NCI-H2196 treated with DMSO at 0.1 percent for 48 hours (cell line): Measurements from ENCODE around the gene SEMA6A.

ENCODE experiments used
- DNase-seq: peaks from one replicate; lab custom pipeline; 2025; ENCODE audit not compliant: unreplicated experiment; lab: John Stamatoyannopoulos, UW

SEMA6A gene, protein sequence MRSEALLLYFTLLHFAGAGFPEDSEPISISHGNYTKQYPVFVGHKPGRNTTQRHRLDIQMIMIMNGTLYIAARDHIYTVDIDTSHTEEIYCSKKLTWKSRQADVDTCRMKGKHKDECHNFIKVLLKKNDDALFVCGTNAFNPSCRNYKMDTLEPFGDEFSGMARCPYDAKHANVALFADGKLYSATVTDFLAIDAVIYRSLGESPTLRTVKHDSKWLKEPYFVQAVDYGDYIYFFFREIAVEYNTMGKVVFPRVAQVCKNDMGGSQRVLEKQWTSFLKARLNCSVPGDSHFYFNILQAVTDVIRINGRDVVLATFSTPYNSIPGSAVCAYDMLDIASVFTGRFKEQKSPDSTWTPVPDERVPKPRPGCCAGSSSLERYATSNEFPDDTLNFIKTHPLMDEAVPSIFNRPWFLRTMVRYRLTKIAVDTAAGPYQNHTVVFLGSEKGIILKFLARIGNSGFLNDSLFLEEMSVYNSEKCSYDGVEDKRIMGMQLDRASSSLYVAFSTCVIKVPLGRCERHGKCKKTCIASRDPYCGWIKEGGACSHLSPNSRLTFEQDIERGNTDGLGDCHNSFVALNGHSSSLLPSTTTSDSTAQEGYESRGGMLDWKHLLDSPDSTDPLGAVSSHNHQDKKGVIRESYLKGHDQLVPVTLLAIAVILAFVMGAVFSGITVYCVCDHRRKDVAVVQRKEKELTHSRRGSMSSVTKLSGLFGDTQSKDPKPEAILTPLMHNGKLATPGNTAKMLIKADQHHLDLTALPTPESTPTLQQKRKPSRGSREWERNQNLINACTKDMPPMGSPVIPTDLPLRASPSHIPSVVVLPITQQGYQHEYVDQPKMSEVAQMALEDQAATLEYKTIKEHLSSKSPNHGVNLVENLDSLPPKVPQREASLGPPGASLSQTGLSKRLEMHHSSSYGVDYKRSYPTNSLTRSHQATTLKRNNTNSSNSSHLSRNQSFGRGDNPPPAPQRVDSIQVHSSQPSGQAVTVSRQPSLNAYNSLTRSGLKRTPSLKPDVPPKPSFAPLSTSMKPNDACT

DNA sequence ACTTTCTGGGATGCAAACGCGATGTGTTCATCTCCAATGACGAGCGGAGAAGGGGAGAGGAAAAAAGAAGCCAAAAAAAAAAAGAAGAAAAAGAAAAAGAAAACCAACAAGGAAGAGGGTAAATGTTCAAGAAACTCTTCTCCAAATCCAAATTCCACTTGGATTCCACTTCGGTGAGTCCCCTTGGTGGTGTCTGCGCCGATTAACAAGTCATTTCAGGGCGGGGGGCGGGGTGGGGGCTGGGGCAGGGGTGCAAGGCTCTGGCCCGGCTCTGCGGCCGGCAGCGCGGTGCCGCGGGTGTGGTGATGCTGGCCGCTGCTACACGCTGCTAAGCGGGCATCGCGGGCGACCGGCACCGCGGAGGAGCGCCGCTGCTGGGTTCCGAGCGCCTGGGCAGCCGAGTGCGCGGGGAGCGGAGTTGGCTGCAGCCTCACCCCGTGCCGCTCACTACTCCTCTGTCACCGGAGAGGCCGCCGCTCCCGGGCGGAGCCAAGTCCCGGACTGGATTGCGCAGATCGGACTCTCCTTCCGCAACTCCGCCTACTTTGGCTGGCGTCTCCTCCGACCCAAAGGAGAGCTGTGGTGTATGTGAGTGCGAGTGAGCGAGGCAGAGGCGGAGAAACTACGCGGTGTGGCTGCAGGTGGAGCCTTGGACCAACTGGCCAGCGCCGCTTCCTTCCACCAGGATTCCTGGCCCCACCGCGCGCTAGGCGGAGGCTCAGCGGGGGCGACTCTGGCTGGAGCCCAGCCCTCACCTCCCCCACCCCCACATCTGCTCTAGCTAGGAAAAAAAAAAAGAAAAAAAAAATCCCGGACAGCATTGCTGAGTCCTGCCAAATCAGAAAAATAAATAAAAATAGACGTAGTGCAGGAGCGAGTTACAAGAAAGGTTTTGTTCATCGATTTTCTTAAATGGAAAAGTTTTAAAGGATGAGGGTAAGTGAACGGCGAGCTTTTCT is at the start of gene SEMA6A:
TSS of gene SEMA6A (minus strand) at position 457 of the 959 bp plus-strand sequence. CDS start 69,879 bp downstream, outside the sequence.
- DNase-seq = no peak

GRCh38 chr5:116622375-116623050 is 47.9 kb upstream of the SEMA6A start:
- DNase-seq = no peak

GRCh38 chr5:116621599-116621998 is 47.0 kb upstream of the SEMA6A start:
- no peak for DNase-seq

GRCh38 chr5:116616876-116617275 is 42.3 kb upstream of the SEMA6A start:
- DNase-seq = no peak

GRCh38 chr5:116614603-116614920 is 39.9 kb upstream of the SEMA6A start:
- DNase-seq = no peak

- no peak for DNase-seq
Observed at GRCh38 chr5:116613445-116613844, 38.8 kb upstream of the SEMA6A start.

DNA sequence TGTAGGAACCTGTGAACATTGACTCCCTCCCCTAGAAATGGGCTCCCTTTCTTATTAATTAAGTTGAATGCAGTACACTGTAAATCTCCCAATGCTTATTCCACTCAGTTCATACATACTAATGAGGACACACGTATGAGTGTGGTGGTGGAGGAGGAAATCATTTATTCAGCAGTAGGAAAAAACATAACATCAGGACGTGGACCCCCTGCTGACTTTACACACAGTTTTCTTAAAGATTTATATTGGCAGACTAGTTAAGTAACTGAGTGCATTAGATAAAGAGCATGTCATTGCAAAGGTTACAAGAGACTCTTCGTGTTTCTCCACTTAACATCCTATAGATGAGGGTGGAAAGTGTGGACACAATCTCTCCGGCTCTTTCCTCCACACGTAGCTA is 37.8 kb upstream of the SEMA6A start:
- DNase-seq = no peak

DNA sequence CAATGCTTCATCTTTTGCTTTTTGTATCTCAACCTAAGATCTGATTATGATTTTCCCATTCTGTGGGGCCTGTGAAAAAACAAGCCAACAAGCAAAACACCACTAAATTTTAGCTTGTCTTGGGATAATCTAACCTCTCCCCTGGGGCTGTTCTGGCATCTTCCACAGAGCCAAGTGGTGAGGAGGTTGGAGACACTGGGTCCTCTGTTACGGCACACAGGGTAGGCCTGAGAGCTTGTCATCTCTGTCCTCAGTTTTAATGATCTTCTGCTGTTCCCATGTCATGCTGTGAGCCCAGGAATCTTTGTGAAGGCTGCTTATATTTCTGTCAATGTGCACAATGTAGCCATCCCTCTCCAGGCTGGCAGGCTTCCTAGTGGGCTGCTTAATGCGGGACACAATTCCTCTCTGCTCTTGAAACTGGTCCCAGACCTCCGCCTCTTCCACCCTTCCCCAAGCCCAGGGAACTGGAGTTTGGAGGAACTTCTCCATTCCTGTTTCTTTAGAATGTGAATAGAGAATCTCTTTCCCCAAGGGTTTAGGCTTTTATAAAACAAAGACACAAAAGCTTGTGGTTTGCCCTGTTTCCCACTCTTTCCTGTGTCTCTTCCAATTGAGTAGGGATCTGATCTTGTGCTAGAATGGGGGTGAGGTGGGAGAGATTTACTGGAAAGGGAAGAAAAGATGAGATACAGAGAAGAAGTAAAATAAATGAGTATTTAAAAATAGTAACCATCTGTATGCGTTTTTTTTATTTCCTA is 30.9 kb upstream of the SEMA6A start:
- no peak for DNase-seq

DNA sequence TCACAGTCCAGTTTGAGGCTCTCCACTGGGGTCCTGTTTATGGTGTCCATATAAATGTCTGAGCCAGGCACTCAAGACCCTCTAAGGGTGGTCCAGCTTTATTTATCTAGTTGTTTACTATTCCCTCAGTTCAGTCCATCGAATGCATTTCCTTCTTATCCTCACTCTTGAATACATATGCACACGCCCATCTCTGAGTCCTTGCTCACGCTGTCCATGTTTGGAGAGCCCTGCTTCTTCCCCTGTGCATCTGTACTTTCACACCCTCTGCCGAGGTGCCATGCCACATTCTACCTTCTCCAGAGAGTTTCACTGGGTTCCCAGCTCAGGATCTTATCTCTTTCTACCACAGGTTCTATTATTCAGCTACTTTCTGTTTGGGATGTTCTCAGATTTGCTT is 30.2 kb upstream of the SEMA6A start:
- DNase-seq = no peak

DNA sequence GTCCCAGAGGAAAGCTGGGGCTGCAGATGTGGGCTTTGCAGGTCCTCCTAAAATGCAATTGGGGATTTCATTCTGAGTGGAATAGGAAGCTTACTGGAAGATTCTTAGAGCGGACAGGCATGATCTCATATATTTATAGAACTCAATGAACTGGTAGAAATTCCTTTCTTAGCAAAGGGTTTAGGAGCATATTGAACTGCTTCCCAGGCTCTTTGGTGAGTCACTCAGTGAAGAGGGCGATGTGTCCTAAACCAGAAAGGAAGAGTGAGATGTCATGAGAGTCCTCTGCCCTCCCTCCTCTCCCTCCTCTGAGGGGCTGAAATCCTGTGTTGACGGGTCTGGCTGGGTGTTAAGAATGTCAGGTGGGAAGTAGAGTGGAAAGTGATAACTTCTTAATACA is 26.3 kb upstream of the SEMA6A start:
- no peak for DNase-seq

GRCh38 chr5:116598911-116599310 is 24.3 kb upstream of the SEMA6A start:
- no peak for DNase-seq

- DNase-seq = no peak
Observed at GRCh38 chr5:116595498-116595897, 20.9 kb upstream of the SEMA6A start.

DNA sequence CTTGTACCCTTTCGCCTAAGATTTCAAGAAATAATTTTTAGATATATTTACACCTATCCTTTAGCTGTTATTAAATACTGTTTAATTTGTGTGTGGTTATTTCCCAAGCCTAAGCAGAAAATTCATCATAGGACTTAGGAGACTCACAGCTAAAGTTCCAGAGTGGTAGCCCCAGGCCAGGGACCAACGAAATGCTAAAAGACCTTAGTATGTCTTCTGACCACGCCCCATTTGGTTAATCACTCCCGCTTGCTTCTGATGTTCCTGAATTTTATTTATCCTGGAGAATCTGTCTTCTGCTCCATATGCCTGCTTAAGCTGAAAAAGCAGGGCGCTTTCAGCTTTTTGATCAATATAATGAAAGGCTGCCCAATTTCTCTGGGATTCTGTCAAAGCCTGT is 18.7 kb upstream of the SEMA6A start:
- DNase-seq = no peak

- DNase-seq = no peak
Observed at GRCh38 chr5:116585227-116585626, 10.6 kb upstream of the SEMA6A start.

GRCh38 chr5:116583862-116584222 is 9.2 kb upstream of the SEMA6A start:
- no peak for DNase-seq

DNA sequence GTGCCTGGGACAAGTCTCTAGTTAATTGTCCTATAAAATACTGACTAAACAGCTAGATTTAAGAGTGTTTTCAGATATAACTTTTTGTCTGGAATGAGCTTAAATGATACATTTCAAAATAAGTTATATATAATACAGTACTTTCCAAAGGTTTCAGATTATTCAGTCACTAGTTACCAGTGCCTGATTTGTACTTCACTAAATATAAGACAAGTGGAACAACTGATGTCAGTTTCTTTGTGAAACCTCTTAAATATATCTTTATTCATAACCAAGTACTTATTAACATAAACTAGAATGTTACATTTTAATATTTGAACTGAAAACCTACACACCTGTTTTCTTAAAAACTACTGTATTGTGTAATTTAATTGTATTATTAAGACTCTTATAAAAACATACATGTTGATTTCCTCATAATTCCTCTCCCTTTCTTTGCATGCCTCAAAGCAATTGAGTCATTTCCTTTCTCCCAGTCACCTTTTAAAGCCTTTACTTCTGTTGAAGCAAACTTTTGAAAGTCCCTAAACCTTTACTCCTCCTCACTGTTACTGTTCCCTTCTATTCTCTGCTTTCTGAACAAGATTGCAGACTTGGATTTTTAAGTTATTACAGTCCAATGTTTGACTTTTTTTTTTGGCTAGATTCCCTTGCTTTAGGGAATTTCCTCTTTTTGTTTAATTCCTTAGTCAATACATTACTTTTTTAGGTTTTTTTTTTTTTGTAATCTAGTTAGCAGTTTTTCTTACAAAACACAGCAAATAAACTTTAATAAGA is 8.7 kb upstream of the SEMA6A start:
- DNase-seq = no peak

DNA sequence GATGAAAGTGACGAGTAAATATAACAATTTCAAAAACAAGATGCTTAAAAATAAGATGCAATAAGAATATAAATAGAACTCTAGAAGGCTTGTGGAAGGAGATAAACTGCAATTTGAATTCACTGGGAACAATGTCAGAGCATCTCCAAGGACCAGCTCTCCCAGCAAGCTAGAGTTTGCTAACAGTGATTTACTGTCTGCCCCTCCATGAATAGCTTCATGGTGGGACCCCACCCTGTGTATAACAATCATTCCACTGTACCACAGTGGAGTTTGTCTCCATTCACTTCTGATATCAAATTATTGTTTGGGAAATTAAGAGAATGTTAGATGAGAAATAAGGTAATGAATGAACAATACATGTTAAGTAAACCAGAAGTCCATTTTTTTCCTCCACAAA is 7.3 kb upstream of the SEMA6A start:
- DNase-seq = no peak

DNA sequence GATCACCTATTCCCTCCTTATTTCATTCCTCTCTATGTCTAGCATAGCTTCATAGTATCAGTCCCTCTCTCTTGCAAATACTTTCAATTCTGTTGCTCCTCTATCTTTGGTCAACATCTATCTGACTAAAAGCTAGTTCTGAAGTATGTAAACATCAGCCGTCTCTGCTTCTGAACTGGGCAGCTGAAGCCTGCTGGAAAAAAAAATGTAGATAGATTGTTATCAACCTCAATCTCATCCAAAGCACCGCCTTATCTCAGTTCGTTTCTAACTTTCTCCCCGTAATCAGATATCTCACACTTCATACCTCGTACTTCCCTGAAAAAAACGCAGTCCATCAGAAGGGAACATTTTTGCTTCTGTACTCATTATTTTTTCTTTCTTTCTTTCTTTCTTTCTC is 4.5 kb upstream of the SEMA6A start:
- no peak for DNase-seq

DNA sequence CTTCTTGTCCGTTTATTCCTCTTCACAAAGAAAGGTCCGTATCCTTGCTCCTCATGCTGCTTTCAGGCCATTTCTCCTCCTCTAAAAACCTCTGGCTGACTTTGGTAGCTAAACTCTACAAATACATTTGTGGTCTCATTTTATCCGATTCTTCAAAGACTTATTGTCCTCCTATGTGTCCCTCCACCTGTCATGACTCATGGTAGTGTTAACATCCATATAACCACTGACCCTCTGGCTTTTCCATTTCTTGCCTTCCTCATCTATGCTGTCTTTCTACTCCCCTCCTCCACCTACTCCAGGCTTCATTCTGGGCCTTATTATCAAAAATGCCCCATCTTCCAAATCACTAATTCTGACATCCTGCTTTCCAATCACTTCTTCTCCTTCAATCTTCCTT is 4.1 kb upstream of the SEMA6A start:
- no peak for DNase-seq
